KBM-7 (cell line): ENCODE results near the gene ZNF583.

Experiments used
- DNase-seq: peaks from one replicate; pipeline ENCODE4 v3.0.0-alpha.2; 2015
- in situ Hi-C: fragments of 300-500 bp; cut with MboI; formaldehyde crosslinking; loops from 2 replicates; pipeline ENCODE4 v1.14.3; 2020; ENCODE audit warnings: low sequenced_read_pairs, low pct_unique_long_range_greater_than_20kb, mixed read lengths

The ZNF583 gene

DNA sequence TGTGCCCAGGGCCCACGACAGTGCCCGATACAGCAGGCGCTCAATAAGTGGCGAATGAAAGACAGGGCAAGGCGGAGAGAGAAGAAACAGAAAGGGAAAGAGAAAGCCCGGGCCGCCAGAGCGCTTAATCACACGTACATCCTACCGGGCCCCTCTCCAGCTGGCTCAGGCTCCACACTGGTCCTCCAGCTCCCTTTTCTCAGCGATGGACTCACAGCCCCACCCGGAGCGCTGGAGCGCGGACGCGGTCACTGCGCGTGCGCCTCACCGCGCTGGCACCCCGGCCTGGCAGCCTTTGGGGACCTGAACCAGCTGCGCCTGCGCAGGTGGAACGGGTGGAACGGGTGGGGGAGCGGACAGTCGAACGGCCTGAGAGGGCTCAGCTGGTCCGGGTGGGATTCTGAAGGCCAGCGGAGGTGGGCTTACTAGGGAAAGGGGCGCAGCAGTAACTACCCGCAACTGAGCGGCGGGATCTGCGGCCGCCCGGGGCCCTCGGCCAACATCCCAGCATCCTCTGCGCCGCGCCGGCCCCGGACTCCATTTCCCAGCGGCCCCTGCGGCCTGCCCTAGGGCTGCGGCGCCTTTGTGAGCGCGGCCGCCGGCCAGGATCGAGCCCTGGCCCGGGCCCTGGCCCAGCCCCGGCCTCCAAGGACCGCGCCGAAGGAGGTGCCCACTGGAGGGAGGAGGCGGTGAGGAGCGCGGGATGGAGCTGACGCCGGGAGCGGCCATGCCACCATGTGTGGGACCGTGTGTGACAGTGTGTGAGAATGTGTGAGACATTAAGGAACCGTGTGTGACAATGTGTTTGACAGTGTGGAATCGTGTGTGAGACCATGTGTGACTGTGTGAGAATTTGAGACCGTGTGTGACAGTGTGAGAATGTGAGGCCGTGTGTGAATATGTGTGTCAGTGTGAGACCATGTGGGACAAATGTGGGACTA lies at the start of gene ZNF583:
TSS of gene ZNF583 (plus strand) at position 569 of the 941 bp plus-strand sequence. CDS start 2,783 bp downstream, outside the sequence.
- peak; percentile 87 for DNase-seq
- in situ Hi-C loops, result no loop called here

DNA sequence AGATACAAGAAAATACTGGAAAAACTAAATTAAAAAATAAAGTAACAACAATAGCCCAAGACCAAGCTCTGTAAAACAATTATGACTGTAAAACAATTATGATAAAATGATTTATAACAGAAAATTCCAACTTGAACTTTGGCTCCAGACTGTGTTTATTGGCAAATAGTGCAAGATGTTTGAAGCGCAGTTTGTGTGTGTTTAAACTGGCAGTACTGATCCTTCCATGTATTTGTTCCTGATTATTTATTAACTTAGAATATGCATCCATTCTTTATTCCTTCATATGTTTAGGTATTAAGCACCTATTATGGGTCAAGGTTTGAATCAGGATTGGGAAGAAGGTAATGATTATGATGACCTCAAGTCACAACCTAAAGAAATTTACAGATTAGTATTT lies 48.6 kb upstream of the ZNF583 start:
- DNase-seq, result no peak
- in situ Hi-C loops, result no loop called here

DNA sequence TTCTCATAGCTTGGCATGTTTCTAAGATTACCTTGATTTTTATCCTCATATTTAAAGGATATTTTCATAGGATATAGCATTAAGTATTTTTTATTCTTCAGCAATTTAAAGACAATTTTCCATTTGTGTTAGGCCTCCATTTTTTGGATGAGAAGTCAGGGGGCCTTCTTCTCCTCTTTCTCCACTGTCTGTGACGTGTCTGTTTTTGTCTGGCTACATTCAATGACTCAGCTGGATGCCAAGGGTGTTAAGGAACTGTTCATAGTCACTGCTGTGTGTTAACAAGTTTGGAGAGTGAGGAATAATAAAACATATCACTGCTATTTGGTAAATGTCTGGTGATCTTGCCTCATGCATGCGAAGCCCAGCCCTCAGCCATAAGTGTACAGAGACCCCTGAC lies 47.2 kb upstream of the ZNF583 start:
- DNase-seq, result no peak
- in situ Hi-C loops, result no loop called here

DNA sequence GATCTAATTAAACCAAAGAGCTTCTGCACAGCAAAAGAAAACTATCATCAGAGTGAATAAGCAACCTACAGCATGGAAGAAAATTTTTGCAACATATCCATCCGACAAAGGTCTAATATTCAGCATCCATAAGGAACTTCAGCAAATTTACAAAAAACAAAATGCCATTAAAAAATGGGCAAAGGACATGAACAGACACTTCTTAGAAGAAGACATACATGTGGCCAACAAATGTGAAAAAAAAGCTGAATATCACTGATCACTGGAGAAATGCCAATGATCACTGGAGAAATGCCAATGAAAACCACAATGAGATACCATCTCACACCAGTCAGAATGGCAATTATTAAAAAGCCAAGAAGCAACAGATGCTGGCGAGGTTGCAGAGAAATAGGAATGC lies 43.3 kb upstream of the ZNF583 start:
- in situ Hi-C loops, result no loop called here
- no peak for DNase-seq

DNA sequence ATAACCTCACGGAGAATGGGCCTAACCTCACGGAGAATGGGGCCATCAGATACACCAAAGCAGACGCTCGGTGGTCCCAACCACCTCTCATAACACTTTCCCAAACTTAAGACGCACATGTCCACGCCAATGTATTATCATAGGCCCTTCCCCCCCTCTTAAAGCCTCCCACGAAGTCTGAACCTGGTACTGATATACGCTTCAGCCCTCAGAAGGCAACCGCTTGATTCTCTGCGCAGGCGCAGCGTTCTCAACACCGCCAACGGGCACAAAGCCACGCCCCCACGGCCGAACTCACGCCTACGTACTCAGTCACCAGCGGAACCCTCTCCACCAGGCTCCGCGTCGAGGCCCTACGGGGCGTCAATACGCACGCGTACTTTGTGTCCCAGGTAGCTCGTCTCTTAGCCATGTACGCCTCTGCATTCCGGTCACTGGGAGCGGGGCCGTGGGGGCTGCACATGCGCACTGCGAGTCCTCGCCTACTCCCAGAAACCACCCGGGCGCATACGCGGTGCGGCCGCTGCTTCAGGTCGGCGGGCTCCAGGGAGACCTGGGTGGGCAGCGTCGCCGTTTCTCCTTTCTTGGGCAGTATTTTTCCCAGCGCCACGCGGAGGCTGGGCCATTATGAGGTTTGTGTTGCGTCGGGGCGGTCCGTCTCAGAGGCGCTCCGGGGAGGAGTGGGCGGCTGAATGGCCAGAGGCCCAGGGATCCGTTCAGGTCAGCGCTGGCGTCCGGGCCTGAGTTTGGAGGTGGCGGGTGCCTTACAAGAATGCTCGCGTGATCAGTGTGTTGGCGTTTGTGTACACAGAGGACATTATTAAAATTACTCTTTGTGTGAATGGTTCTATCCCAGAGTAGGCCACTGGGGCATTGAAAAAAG lies 36.1 kb upstream of the ZNF583 start:
- no peak for DNase-seq
- in situ Hi-C loops, result no loop called here

DNA sequence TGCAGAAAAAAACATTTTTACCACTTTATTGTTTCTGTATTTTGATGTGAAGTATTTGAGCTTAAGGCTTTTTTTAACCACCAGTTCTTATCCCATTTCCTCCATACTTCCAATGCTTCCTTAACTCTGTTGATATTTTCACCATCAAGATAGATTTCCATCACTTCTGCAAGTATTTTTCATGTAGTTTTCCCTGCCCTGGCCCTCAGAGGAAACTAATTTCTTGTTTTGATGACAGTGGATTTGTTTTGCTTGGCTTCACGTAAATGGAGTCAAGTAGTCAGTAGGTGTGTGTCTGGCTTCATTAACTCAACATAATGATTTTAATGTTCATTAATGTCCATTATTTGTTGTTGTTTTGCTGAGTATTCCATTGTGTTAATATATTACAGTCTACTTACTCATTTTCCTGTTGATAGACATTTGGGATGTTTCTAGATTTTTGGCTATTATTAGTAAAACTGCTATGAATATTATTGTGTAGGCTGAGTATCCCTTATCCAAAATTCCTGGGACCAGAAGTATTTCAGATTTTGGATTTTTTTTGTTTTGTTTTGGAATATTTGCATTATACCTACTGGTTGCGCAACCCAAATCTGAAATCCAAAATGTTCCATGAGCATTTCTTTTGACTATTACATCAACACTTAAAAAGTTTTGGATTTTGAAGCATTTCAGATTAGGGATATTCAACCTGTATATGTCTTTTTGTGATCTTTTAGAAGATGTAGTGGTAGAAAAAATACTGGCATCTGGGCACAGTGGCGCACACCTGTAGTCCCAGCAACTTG lies 34.1 kb upstream of the ZNF583 start:
- in situ Hi-C loops, result no loop called here
- DNase-seq, result no peak

DNA sequence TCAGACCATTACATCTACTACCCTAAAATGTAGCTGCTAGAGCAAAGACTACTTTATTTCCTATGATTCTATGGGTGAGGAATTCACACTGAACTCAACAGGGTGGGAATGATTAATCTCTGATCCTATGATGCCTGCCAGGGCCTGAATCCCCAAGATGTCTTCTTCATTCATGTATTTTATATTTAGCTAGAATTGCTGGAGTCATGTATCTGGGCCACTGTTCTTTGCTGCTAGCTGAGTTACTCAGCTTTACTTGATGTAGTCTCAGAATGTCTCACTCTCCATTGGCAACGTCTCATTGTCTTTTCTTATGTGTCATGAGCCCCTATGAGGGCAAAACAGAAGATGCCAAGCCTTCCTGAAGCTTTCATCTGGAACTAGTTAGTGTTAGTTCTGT lies 31.9 kb upstream of the ZNF583 start:
- DNase-seq, result no peak
- in situ Hi-C loops, result no loop called here

DNA sequence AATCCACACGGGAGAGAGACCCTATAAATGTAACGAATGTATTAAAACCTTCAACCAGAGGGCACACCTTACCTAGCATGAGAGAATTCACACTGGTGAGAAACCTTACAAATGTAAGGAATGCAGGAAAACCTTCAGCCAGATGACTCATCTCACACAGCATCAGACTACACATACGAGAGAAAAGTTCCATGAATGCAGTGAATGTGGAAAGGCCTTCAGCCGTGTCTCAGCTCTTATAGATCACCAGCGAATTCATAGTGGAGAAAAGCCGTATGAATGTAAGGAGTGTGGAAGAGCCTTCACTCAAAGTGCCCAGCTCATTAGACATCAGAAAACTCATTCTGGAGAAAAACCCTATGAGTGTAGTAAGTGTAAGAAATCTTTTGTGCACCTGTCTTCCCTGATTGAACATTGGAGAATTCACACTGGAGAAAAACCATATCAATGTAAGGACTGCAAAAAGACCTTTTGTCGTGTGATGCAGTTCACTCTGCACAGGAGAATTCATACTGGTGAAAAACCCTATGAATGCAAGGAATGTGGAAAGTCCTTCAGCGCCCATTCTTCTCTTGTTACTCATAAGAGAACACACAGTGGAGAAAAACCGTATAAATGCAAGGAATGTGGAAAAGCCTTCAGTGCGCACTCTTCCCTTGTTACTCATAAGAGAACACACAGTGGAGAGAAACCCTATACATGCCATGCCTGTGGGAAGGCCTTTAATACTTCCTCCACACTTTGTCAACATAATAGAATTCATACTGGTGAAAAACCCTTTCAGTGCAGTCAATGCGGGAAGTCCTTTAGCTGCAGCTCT lies 26.8 kb upstream of the ZNF583 start:
- in situ Hi-C loops, result no loop called here
- DNase-seq, result no peak

DNA sequence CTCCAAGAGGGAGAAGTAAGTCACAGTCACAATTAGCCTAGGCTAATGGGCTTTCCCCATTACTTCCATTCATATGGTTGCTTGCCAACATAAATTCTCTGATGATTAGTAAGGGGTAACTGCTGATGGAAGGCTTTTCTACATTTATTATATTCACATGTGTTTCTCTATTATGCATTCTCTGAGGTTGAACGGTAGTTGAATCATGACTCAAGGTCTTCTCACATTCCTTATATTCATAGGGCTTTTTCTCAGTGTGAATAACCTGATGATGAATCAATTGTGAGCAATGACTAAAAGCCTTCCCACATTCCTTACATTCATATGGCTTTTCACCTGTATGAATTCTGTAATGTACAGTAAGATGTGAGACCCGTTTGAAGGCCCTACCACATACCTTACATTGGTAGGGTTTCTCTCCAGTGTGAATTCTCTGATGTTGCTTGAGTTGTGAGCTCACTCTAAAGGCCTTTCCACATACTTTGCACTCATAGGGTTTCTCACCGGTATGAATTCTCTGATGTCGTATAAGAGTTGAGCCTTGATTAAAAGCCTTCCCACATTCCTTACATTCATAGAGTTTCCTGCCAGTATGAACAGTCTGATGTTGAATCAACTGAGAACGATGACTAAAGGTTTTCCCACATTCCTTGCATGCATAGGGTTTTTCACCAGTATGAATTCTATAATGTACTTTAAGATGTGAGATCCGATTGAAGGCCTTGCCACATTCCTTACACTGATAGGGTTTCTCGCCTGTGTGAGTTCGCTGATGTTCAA lies 20.1 kb upstream of the ZNF583 start:
- DNase-seq, result no peak
- in situ Hi-C loops, result no loop called here

DNA sequence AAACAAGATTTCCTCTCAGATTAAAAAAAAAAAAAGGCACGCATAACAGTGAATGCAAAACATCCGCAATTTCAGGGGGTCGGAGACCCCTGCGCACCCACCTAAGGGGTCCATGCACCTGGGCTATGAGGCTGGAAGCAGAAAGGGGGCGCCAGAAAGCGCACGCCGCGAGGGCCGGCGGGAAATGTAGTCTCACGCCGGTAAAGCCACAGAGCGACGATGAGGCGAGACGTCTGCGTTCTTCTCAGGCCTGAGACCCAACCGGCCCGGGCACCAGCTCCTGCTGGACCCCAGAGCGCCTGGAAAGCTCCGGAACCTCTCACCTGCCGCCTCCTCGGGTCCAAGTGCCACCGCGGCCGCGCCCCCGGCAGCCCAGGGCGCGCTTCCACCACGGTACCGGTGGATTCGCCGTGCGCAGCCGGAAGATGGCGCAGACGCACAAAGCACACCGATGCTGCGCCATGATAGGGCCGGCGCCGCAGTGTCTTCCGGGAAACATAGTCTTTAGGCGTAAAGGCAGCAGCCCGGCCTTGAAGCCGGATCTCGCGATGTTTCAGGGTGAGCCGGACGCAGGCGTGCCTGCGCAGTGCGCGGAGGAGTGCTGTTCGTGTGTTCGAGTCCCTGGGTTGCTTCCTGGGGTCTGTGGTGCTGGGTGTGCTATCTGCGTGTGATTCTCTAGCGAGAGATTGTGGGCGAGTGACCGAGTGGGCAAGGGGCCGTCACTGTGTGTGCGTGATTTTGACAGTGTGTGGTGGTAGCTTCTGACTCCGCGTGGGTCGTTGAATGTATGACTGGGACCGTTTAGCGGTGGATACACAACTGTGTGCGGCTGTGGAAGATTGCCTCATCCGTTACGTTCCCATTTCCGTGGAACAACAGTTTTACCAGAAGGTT lies 10.8 kb upstream of the ZNF583 start, which contains the start of gene ZNF582:
TSS of gene ZNF582 (minus strand) at position 416 of the 894 bp plus-strand sequence. CDS start 1,782 bp downstream, outside the sequence.
- peak; percentile 92 for DNase-seq
- in situ Hi-C loops, result no loop called here

DNA sequence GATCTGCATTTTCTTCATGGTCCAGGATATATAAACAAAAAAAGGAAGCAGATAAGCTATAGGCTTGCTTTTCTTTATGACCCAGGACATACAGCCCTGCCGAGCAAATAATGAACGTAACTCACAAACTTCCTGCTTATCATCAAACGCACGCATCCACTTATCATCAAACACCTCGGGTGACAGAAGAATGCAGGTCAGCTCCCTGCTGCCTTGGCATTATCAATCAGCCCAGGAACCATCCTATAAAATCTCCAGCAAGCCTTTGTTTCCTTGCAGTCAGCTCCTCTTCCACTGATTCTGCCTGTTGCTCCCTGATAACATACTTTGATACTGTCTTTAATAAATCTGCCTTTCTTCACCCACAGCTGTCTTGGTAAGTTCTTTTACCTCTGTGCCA lies 5.3 kb upstream of the ZNF583 start:
- no peak for DNase-seq
- in situ Hi-C loops, result no loop called here

DNA sequence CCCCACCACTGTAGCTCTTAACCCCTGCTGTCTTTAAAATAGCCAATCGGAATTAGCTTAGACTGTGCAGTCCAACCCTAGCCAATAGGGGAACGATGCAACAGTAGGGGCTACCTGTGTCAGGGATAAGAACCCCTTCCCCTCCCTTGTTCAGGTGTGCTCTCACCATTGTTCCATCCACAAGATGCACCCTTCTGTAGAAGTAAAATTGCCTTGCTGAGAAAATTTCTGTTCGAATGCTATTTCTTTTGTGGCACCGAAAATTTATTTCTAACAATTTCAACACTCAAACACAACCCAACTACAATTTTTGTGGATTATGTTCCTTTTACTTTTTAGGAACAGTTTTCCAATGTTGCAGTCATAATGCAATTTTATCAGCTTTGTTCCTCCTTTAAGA lies 3.6 kb upstream of the ZNF583 start:
- DNase-seq, result no peak
- in situ Hi-C loops, result no loop called here

DNA sequence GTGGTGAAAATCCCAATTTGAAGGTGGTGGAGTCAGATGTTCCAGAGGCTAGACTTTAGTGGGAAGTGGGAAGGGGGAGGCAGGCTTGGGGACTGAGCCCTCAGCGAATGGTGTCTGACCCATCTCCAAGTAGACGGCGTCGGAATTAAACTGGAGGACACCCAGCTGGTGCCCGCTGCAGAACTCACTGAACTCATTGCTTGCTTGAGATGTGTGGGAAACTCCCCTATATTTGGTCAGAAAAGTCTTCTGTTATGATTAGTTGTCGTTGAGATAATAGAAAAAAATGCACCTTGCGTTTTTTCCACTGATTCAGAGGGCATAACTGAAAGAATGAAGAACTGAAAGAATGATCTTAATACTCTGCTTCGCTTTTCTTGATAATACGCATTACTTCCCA lies 871 bp upstream of the ZNF583 start:
- in situ Hi-C loops, result no loop called here
- DNase-seq, result no peak

DNA sequence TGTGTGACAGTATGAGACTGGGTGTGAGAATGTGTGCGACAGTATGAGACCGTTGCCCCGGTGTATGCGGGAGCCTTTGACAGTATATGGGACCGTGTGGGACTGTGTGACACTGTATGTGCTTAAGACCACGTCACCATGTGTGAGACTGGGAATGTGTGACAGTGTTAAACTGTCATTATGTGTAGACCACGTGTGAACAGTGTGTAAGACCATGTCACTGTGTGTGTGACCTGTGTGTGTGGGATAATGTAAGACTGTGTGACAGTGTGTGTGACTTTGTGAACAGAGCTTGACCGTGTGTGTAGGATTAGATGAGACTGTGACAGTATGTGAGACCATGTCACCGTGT lies 549 bp downstream of the ZNF583 start:
- DNase-seq, result no peak
- in situ Hi-C loops, result no loop called here

DNA sequence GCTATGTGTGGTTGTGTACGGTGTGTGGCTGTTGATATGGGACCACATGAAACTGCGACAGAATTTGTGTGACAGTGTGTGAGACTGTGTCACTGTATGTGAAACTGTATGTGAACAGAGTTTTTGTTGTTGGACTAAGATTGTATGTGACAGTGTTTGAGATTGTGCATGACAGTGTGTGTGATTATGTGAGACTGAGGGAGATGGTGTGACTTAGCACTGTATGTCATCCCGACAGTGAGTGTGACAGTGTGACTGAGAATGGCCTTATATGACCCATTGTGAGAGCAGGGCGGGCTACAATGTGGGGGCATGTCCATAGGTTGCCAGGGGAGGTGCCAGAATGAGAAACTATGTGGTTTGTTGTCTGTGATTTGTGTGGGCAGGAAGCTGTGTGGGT lies 930 bp downstream of the ZNF583 start:
- in situ Hi-C loops, result no loop called here
- peak; percentile 4 for DNase-seq

DNA sequence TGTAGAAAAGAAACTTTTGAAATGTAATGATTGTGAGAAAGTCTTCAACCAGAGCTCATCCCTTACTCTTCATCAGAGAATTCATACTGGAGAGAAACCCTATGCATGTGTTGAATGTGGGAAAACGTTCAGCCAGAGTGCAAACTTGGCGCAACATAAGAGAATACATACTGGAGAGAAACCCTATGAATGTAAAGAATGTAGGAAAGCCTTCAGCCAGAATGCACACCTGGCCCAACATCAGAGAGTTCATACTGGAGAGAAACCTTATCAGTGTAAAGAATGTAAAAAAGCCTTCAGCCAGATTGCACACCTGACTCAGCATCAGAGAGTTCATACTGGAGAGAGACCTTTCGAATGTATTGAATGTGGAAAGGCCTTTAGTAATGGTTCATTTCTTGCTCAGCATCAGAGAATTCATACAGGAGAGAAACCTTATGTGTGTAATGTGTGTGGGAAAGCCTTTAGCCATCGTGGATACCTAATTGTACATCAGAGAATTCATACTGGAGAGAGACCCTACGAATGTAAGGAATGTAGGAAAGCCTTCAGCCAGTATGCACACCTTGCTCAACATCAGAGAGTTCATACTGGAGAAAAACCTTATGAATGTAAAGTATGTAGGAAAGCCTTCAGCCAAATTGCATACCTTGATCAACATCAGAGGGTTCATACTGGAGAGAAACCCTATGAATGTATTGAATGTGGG lies 19.3 kb downstream of the ZNF583 start:
- DNase-seq, result peak; percentile 14
- in situ Hi-C loops, result no loop called here
